DMS 273 treated with DMSO at 0.1 percent for 48 hours (cell line): ENCODE measurements around the gene DLG1.

ENCODE experiments used
- DNase-seq: peaks from one replicate; lab custom pipeline; 2025; lab: John Stamatoyannopoulos, UW

Gene DLG1

GRCh38 chr3:197171481-197172067 is 126.8 kb downstream of the DLG1 start:
- DNase-seq: no peak

- no peak for DNase-seq
Measured at GRCh38 chr3:197169028-197169427, 129.4 kb downstream of the DLG1 start.

GRCh38 chr3:197168606-197169005 is 129.8 kb downstream of the DLG1 start:
- no peak for DNase-seq

GRCh38 chr3:197168063-197168462 is 130.3 kb downstream of the DLG1 start:
- no peak for DNase-seq

- DNase-seq: no peak
Measured at GRCh38 chr3:197167549-197167948, 130.9 kb downstream of the DLG1 start.

GRCh38 chr3:197165890-197166289 is 132.5 kb downstream of the DLG1 start:
- DNase-seq: no peak

GRCh38 chr3:197155046-197155445 is 143.4 kb downstream of the DLG1 start:
- no peak for DNase-seq

GRCh38 chr3:197151580-197151979 is 146.8 kb downstream of the DLG1 start:
- no peak for DNase-seq

- no peak for DNase-seq
Measured at GRCh38 chr3:197149528-197149927, 148.9 kb downstream of the DLG1 start.

GRCh38 chr3:197144188-197144587 is 154.2 kb downstream of the DLG1 start:
- no peak for DNase-seq

- no peak for DNase-seq
Measured at GRCh38 chr3:197139586-197139985, 158.8 kb downstream of the DLG1 start.

GRCh38 chr3:197137751-197138150 is 160.7 kb downstream of the DLG1 start:
- DNase-seq: no peak

- DNase-seq: no peak
Measured at GRCh38 chr3:197136744-197137143, 161.7 kb downstream of the DLG1 start.

- DNase-seq: no peak
Measured at GRCh38 chr3:197135212-197135611, 163.2 kb downstream of the DLG1 start.

- DNase-seq: no peak
Measured at GRCh38 chr3:197132916-197133530, 165.4 kb downstream of the DLG1 start.

- DNase-seq: no peak
Measured at GRCh38 chr3:197125636-197126035, 172.8 kb downstream of the DLG1 start.

GRCh38 chr3:197124713-197125112 is 173.7 kb downstream of the DLG1 start:
- no peak for DNase-seq

GRCh38 chr3:197122394-197122793 is 176.0 kb downstream of the DLG1 start:
- no peak for DNase-seq

GRCh38 chr3:197117114-197117513 is 181.3 kb downstream of the DLG1 start:
- DNase-seq: no peak

GRCh38 chr3:197114007-197114406 is 184.4 kb downstream of the DLG1 start:
- DNase-seq: no peak

- DNase-seq: no peak
Measured at GRCh38 chr3:197111685-197112084, 186.7 kb downstream of the DLG1 start.

- DNase-seq: no peak
Measured at GRCh38 chr3:197105786-197106185, 192.6 kb downstream of the DLG1 start.

- DNase-seq: no peak
Measured at GRCh38 chr3:197104738-197105137, 193.7 kb downstream of the DLG1 start.

- no peak for DNase-seq
Measured at GRCh38 chr3:197103766-197104165, 194.6 kb downstream of the DLG1 start.
